HCT116 (cell line): Measurements from ENCODE around the gene ARSJ. TPM values are rescaled to one million over a fixed set of nuclear protein-coding genes. Genes with fewer than 3 reads are reported as not detected.

ENCODE experiments used
- ATAC-seq: fragments of 200-7000 bp; cut with Tn5 transposase; 2 replicates; pipeline ENCODE4 v1.9.1; 2020; ENCODE audit warnings: mild to moderate bottlenecking, moderate library complexity
- BruUV-seq: library from RNA; stranded (reverse); fragments of 400-500 nt; replicated peaks from 2 replicates; lab custom pipeline; 2021; lab: Mats Ljungman, UMichigan
- CTCF ChIA-PET: fragments of 300-600 bp; sonication (Branson Sonifier 250); formaldehyde crosslinking; loops from one replicate; lab custom pipeline; 2021; ENCODE audit warnings: antibody characterized with exemption; lab: Charles Lee
- POLR2A ChIA-PET: fragments of 300-600, 350-600 bp; sonication (Branson Sonifier 250); formaldehyde crosslinking; loops from one replicate; lab custom pipeline; 2021; ENCODE audit warnings: antibody characterized with exemption; lab: Charles Lee
- RAD21 ChIA-PET, 2 experiments: fragments of 300-600 bp; sonication (Branson Sonifier 250); formaldehyde crosslinking; loops; one replicate each; lab custom pipeline; 2023; ENCODE audit warnings: low total read pairs in 2 of 2; ENCODE audit not compliant: uncharacterized antibody in 2 of 2, unreplicated experiment in 2 of 2, low non-redundant PET in 1 of 2; lab: Charles Lee
- DNase-seq: peaks from one replicate; pipeline ENCODE4 v3.0.0-alpha.2; 2010; ENCODE audit warnings: low read depth, low spot score
- H2AFZ ChIP-seq: fragments of 200-600 bp; shearing (Covaris generic), sonication (generic); 2 replicates; pipeline ENCODE4 v1.6.1; 2017; ENCODE audit warnings: low read depth, mixed run types, mixed read lengths, antibody characterized with exemption, low read length; ENCODE audit not compliant: poor library complexity, severe bottlenecking
- H3K27ac ChIP-seq: 2 replicates; pipeline ENCODE4 v1.5.1; 2012; ENCODE audit warnings: low read depth, low read length
- H3K27me3 ChIP-seq: fragments of 200-600 bp; sonication (generic); 2 replicates; pipeline ENCODE4 v1.6.1; 2016; ENCODE audit warnings: mixed run types, low read length, mixed read lengths; ENCODE audit not compliant: insufficient read depth
- H3K36me3 ChIP-seq, 2 experiments: fragments of 200-500 bp in 1 of 2; fragments of 200-600 bp in 1 of 2; sonication (Bioruptor generic) in 1 of 2; sonication (generic) in 1 of 2; 2 replicates each; pipeline versions ENCODE4 v1.5.1 to v1.6.1; 2014 to 2016; ENCODE audit warnings: low read length in 2 of 2, inconsistent platforms in 1 of 2, mixed read lengths in 1 of 2, mixed run types in 1 of 2; ENCODE audit not compliant: insufficient read depth in 2 of 2, control insufficient read depth in 1 of 2
- H3K4me1 ChIP-seq, 2 experiments: fragments of 200-600 bp in 1 of 2; sonication (generic) in 1 of 2; 2 replicates each; pipeline versions ENCODE4 v1.5.1 to v1.6.1; 2012 to 2017; ENCODE audit warnings: low read length in 2 of 2, inconsistent platforms in 1 of 2, mild to moderate bottlenecking in 1 of 2, mixed read lengths in 1 of 2, mixed run types in 1 of 2, moderate library complexity in 1 of 2; ENCODE audit not compliant: insufficient read depth in 2 of 2, control insufficient read depth in 1 of 2
- H3K4me2 ChIP-seq: fragments of 200-600 bp; sonication (generic); 2 replicates; pipeline ENCODE4 v1.6.1; 2017; ENCODE audit warnings: mixed run types, low read length, mixed read lengths
- H3K4me3 ChIP-seq, 2 experiments: fragments of 200-600 bp in 1 of 2; sonication (generic) in 1 of 2; replicated peaks in 1 of 2; 2 replicates each; pipeline ENCODE4 v1.5.1; 2011 to 2016; ENCODE audit warnings: low read length in 2 of 2, control low read depth in 1 of 2, low read depth in 1 of 2, mild to moderate bottlenecking in 1 of 2, mixed read lengths in 1 of 2, mixed run types in 1 of 2
- H3K79me2 ChIP-seq: fragments of 200-600 bp; sonication (generic); 2 replicates; pipeline ENCODE4 v1.6.1; 2017; ENCODE audit warnings: mild to moderate bottlenecking, mixed run types, low read length, moderate library complexity, mixed read lengths; ENCODE audit not compliant: insufficient read depth
- H3K9ac ChIP-seq: fragments of 200-600 bp; sonication (generic); 2 replicates; pipeline ENCODE4 v1.6.1; 2016; ENCODE audit warnings: low read length, mixed read lengths
- H3K9me2 ChIP-seq: fragments of 200-600 bp; sonication (generic), shearing (Covaris generic); 2 replicates; pipeline ENCODE4 v1.6.1; 2017; ENCODE audit warnings: mixed run types, mild to moderate bottlenecking, moderate library complexity; ENCODE audit not compliant: insufficient read depth
- H3K9me3 ChIP-seq, 2 experiments: fragments of 200-500 bp in 1 of 2; fragments of 200-600 bp in 1 of 2; sonication (Bioruptor generic) in 1 of 2; sonication (generic) in 1 of 2; 2 replicates each; pipeline ENCODE4 v1.6.1; 2014 to 2017; ENCODE audit warnings: low read length in 2 of 2, mixed read lengths in 2 of 2, inconsistent platforms in 1 of 2, low read depth in 1 of 2, mild to moderate bottlenecking in 1 of 2, mixed run types in 1 of 2, moderate library complexity in 1 of 2; ENCODE audit not compliant: control insufficient read depth in 1 of 2, insufficient read depth in 1 of 2
- H4K20me1 ChIP-seq: fragments of 200-600 bp; sonication (generic), shearing (Covaris generic); 2 replicates; pipeline ENCODE4 v1.6.1; 2017; ENCODE audit warnings: mixed run types, mild to moderate bottlenecking, moderate library complexity; ENCODE audit not compliant: insufficient read depth
- CBX3 ChIP-seq: IDR thresholded peaks from 2 replicates; pipeline ENCODE4 v1.6.1; 2012; ENCODE audit warnings: low read depth
- ELF1 ChIP-seq: IDR thresholded peaks from 2 replicates; pipeline ENCODE4 v1.6.1; 2012; ENCODE audit warnings: low read depth, borderline replicate concordance
- EZH2 ChIP-seq: fragments of 200-600 bp; sonication (generic); IDR thresholded peaks from 2 replicates; pipeline ENCODE4 v1.6.1; 2017; ENCODE audit warnings: antibody characterized with exemption, mixed run types
- EZH2phosphoT487 ChIP-seq: fragments of 200-600 bp; IDR thresholded peaks from 2 replicates; pipeline ENCODE4 v1.6.1; 2018; ENCODE audit warnings: antibody characterized with exemption, borderline replicate concordance
- FOSL1 ChIP-seq: IDR thresholded peaks from 2 replicates; pipeline ENCODE4 v1.6.1; 2012; ENCODE audit warnings: low read depth
- JUND ChIP-seq: IDR thresholded peaks from 2 replicates; pipeline ENCODE4 v1.6.1; 2012
- POLR2AphosphoS5 ChIP-seq: IDR thresholded peaks from 2 replicates; pipeline ENCODE4 v1.6.1; 2011; ENCODE audit warnings: mild to moderate bottlenecking, low read depth, low read length, moderate library complexity
- SIN3A ChIP-seq: IDR thresholded peaks from 2 replicates; pipeline ENCODE4 v1.6.1; 2012; ENCODE audit warnings: low read depth
- SRF ChIP-seq: IDR thresholded peaks from 2 replicates; pipeline ENCODE4 v1.6.1; 2012; ENCODE audit warnings: low read depth
- ZFX ChIP-seq: fragments of 450-650 bp; IDR thresholded peaks from 2 replicates; pipeline ENCODE4 v1.6.1; 2017
- ZNF274 ChIP-seq: fragments of 200-500 bp; sonication (Bioruptor generic); IDR thresholded peaks from 2 replicates; pipeline ENCODE4 v1.6.1; 2014; ENCODE audit warnings: mild to moderate bottlenecking, low read depth, low read length, inconsistent platforms
- intact Hi-C: fragments of 100-400 bp; cut with micrococcal nuclease; formaldehyde crosslinking; loops from 2 replicates; pipeline ENCODE4 v1.10.0; 2022
- total RNA-seq: library from RNA; stranded (reverse); gene quantifications from one replicate; pipeline ENCODE4 v1.2.1, GENCODE V29; 2021; ENCODE audit not compliant: unreplicated experiment
- TF ChIP-seq, protein P1 (sequence below): IDR thresholded peaks from 2 replicates; pipeline ENCODE4 v1.6.1; 2012
- TF ChIP-seq, protein P2 (sequence below): IDR thresholded peaks from 2 replicates; pipeline ENCODE4 v1.6.1; 2012; ENCODE audit warnings: low read depth

ARSJ gene
- total RNA-seq, 1 experiment from 2014 or later, result 2.3 TPM

DNA sequence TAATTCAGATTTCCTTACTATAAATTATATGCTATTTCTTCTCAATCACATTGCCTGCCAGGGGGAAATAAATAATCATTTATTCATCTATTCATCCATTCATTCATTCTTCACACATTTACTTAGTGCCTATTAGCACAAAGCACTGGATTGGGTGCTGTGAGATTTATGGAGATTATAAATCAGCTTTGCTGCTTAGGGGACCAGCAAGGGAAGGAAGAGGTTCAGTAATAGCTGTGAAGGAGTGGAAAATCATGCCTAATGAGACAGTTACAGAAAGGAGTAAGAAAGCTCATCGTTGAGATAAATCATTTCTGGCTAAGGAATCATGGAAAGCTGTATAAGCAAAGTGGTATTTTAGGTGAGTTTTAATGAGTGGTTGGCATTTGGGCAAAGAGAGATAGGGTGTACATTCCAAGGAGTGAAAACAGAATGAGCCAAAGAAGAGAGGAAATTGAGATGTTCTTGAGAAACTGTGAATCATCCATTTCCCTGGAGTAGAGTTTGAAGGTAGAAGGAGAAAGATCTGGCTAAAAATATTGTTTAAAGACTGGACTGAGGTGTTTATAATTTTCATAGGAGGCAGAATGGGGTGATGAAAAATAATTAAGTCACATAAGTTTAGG lies 9.6 kb downstream of the ARSJ start:
- RAD21 ChIA-PET, result no interaction called here
- CTCF ChIA-PET, result no interaction called here
- H3K79me2 ChIP-seq, result no peaks in the 10 kb centered on the region
- no peak for TF ChIP-seq JUND
- no peak for TF ChIP-seq ZNF274
- TF ChIP-seq, protein P1, sequence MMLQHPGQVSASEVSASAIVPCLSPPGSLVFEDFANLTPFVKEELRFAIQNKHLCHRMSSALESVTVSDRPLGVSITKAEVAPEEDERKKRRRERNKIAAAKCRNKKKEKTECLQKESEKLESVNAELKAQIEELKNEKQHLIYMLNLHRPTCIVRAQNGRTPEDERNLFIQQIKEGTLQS, result no peak
- TF ChIP-seq EZH2, result no peak
- no peak for TF ChIP-seq ELF1
- no peak for TF ChIP-seq EZH2phosphoT487
- TF ChIP-seq CBX3, result no peak
- TF ChIP-seq, protein P2, sequence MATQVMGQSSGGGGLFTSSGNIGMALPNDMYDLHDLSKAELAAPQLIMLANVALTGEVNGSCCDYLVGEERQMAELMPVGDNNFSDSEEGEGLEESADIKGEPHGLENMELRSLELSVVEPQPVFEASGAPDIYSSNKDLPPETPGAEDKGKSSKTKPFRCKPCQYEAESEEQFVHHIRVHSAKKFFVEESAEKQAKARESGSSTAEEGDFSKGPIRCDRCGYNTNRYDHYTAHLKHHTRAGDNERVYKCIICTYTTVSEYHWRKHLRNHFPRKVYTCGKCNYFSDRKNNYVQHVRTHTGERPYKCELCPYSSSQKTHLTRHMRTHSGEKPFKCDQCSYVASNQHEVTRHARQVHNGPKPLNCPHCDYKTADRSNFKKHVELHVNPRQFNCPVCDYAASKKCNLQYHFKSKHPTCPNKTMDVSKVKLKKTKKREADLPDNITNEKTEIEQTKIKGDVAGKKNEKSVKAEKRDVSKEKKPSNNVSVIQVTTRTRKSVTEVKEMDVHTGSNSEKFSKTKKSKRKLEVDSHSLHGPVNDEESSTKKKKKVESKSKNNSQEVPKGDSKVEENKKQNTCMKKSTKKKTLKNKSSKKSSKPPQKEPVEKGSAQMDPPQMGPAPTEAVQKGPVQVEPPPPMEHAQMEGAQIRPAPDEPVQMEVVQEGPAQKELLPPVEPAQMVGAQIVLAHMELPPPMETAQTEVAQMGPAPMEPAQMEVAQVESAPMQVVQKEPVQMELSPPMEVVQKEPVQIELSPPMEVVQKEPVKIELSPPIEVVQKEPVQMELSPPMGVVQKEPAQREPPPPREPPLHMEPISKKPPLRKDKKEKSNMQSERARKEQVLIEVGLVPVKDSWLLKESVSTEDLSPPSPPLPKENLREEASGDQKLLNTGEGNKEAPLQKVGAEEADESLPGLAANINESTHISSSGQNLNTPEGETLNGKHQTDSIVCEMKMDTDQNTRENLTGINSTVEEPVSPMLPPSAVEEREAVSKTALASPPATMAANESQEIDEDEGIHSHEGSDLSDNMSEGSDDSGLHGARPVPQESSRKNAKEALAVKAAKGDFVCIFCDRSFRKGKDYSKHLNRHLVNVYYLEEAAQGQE, result no peak
- no peak for TF ChIP-seq SIN3A
- no peak for TF ChIP-seq FOSL1
- TF ChIP-seq POLR2AphosphoS5, result no peak
- no peak for TF ChIP-seq SRF
- no peak for TF ChIP-seq ZFX
- no peaks in the 10 kb centered on the region for H3K9me2 ChIP-seq
- no peaks in the 10 kb centered on the region for H3K4me1 ChIP-seq
- H3K27me3 ChIP-seq, result no peaks in the 10 kb centered on the region
- H3K9ac ChIP-seq, result no peak overlapping the region
- no peak overlapping the region for H3K4me3 ChIP-seq
- no peaks in the 10 kb centered on the region for H3K9me3 ChIP-seq
- intact Hi-C loops, result no loop called here
- no peaks in the 10 kb centered on the region for H3K36me3 ChIP-seq
- no peak for ATAC-seq
- H4K20me1 ChIP-seq, result no peaks in the 10 kb centered on the region
- H2AFZ ChIP-seq, result no peak overlapping the region
- no peak for DNase-seq
- no peak overlapping the region for H3K27ac ChIP-seq
- POLR2A ChIA-PET, result no interaction called here
- no peak overlapping the region for H3K4me2 ChIP-seq
- BruUV-seq, result no TSS peak
